Trophoblast cell (in vitro differentiated cells and primary cell): Measurements from ENCODE around the gene TRAPPC6A. TPM values are rescaled to one million over a fixed set of nuclear protein-coding genes. Genes with fewer than 3 reads are reported as not detected.

Source experiments
- DNase-seq, 2 donors: peaks; one replicate each; pipeline ENCODE4 v3.0.0-alpha.2; 2016
- H2AFZ ChIP-seq: 2 replicates; pipeline ENCODE4 v1.6.1; 2013; ENCODE audit warnings: low read length, moderate library complexity, mild to moderate bottlenecking; ENCODE audit not compliant: insufficient read depth, poor library complexity
- H2AK5ac ChIP-seq: 2 replicates; pipeline ENCODE4 v1.6.1; 2013; ENCODE audit warnings: mild to moderate bottlenecking, low read length
- H2BK120ac ChIP-seq: 2 replicates; pipeline ENCODE4 v1.6.1; 2013; ENCODE audit warnings: low read length, mild to moderate bottlenecking, moderate library complexity; ENCODE audit not compliant: insufficient read depth, poor library complexity
- H2BK12ac ChIP-seq: 2 replicates; pipeline ENCODE4 v1.6.1; 2013; ENCODE audit warnings: mild to moderate bottlenecking, low read length, moderate library complexity
- H2BK5ac ChIP-seq: 2 replicates; pipeline ENCODE4 v1.6.1; 2013; ENCODE audit warnings: low read length, low read depth, moderate library complexity, mild to moderate bottlenecking; ENCODE audit not compliant: poor library complexity
- H3K14ac ChIP-seq: 2 replicates; pipeline ENCODE4 v1.6.1; 2013; ENCODE audit warnings: mild to moderate bottlenecking, low read length
- H3K18ac ChIP-seq: 2 replicates; pipeline ENCODE4 v1.6.1; 2013; ENCODE audit warnings: mild to moderate bottlenecking, low read length
- H3K23ac ChIP-seq: 2 replicates; pipeline ENCODE4 v1.6.1; 2013; ENCODE audit warnings: low read length
- H3K27ac ChIP-seq: 2 replicates; pipeline ENCODE4 v1.5.1; 2013; ENCODE audit warnings: low read depth, mild to moderate bottlenecking, inconsistent platforms, low read length, moderate library complexity
- H3K27me3 ChIP-seq: 2 replicates; pipeline ENCODE4 v1.6.1; 2013; ENCODE audit warnings: inconsistent platforms, mild to moderate bottlenecking, low read length, moderate library complexity; ENCODE audit not compliant: insufficient read depth
- H3K36me3 ChIP-seq, 2 experiments: 1 replicate in 1 of 2; 2 replicates in 1 of 2; pipeline ENCODE4 v1.6.1; 2013; ENCODE audit warnings: low read length in 2 of 2, mild to moderate bottlenecking in 2 of 2, moderate library complexity in 1 of 2; ENCODE audit not compliant: insufficient read depth in 2 of 2, control insufficient read depth in 1 of 2
- H3K4ac ChIP-seq: 2 replicates; pipeline ENCODE4 v1.6.1; 2013; ENCODE audit warnings: low read depth, mild to moderate bottlenecking, low read length, moderate library complexity
- H3K4me1 ChIP-seq, 2 experiments: 1 replicate in 1 of 2; 2 replicates in 1 of 2; pipeline ENCODE4 v1.6.1; 2013; ENCODE audit warnings: low read length in 2 of 2, mild to moderate bottlenecking in 2 of 2, moderate library complexity in 1 of 2; ENCODE audit not compliant: insufficient read depth in 2 of 2, control insufficient read depth in 1 of 2
- H3K4me2 ChIP-seq: 2 replicates; pipeline ENCODE4 v1.6.1; 2013; ENCODE audit warnings: inconsistent platforms, mild to moderate bottlenecking, low read length, moderate library complexity
- H3K4me3 ChIP-seq: 2 replicates; pipeline ENCODE4 v1.5.1; 2013; ENCODE audit warnings: mild to moderate bottlenecking, low read depth, low read length, inconsistent platforms
- H3K79me1 ChIP-seq: one replicate; pipeline ENCODE4 v1.6.1; 2013; ENCODE audit warnings: low read length
- H3K79me2 ChIP-seq: 2 replicates; pipeline ENCODE4 v1.6.1; 2013; ENCODE audit warnings: low read length, mild to moderate bottlenecking; ENCODE audit not compliant: control insufficient read depth, insufficient read depth, poor library complexity
- H3K9ac ChIP-seq: 2 replicates; pipeline ENCODE4 v1.6.1; 2013; ENCODE audit warnings: mild to moderate bottlenecking, low read length
- H3K9me3 ChIP-seq: 2 replicates; pipeline ENCODE4 v1.6.1; 2013; ENCODE audit warnings: low read depth, mild to moderate bottlenecking, control low read depth, inconsistent platforms, low read length; ENCODE audit not compliant: insufficient read depth
- H4K12ac ChIP-seq: 2 replicates; pipeline ENCODE4 v1.6.1; 2013; ENCODE audit warnings: low read depth, mild to moderate bottlenecking, low read length, moderate library complexity
- H4K8ac ChIP-seq: 2 replicates; pipeline ENCODE4 v1.6.1; 2013; ENCODE audit warnings: low read depth, mild to moderate bottlenecking, low read length, moderate library complexity
- H4K91ac ChIP-seq: one replicate; pipeline ENCODE4 v1.6.1; 2013; ENCODE audit warnings: low read depth, mild to moderate bottlenecking, low read length, moderate library complexity
- WGBS: extraction: QIAGEN DNeasy Blood & Tissue Kit; methylation state at CpG from one replicate; pipeline ENCODE4 v1.1.7; 2013; ENCODE audit warnings: missing lambda C conversion rate; ENCODE audit not compliant: insufficient read length, insufficient coverage; ENCODE audit errors: extremely low coverage; 5-methylcytosine and 5-hydroxymethylcytosine counted together
- polyA plus RNA-seq: library from polyadenylated mRNA; stranded (reverse); fragments of 200-250 nt; gene quantifications from 2 replicates; pipeline ENCODE4 v1.2.3, GENCODE V29; 2013

Gene TRAPPC6A, protein sequence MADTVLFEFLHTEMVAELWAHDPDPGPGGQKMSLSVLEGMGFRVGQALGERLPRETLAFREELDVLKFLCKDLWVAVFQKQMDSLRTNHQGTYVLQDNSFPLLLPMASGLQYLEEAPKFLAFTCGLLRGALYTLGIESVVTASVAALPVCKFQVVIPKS
- polyA plus RNA-seq = 23.3 and 24.2 TPM in 2 replicates

DNA sequence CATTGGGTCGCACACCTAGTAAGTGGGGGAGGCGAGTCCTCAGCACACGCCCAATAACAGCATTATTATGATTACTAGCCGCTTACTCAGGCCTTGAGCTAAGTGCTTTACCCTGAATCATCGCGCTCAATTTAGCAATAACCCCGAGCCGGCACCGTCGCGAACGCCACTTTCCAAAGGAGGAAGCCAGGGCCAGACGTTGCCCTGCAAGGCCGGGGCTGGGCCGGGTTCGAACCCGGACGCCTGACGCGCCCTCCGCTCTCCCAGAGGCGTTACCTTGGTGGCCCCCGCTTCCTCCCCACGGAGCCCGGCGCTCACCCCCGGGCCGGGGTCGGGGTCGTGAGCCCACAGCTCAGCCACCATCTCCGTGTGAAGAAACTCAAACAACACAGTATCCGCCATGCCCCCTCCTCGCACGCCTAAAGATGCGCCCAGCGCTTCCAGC, at the start of gene TRAPPC6A:
TRAPPC6A (minus strand) TSS at position 421 of the 445 bp plus-strand sequence; CDS start at position 402, 19 bp downstream.
- peak within 1 kb of the TSS; percentile 95 for H2AFZ ChIP-seq
- H2AK5ac ChIP-seq = peak within 1 kb of the TSS; percentile 38
- peak within 1 kb of the TSS; percentile 81 for H3K14ac ChIP-seq
- peak within 1 kb of the TSS; percentile 89 for H4K8ac ChIP-seq
- H3K18ac ChIP-seq = peak within 1 kb of the TSS; percentile 86
- H2BK120ac ChIP-seq = peak within 1 kb of the TSS; percentile 77
- H3K4me2 ChIP-seq = peak within 1 kb of the TSS; percentile 78
- H3K9ac ChIP-seq = peak within 1 kb of the TSS; percentile 82
- peak within 1 kb of the TSS; percentile 90 for H3K4me3 ChIP-seq
- no peak within 1 kb of the TSS for H3K23ac ChIP-seq
- WGBS = no CpG with 5 or more reads among the region's 36 CpGs
- H3K79me2 ChIP-seq = peaks cover 12% of the 10 kb centered on the region
- peak within 1 kb of the TSS; percentile 59 for H3K27ac ChIP-seq
- no peaks in the 10 kb centered on the region for H3K27me3 ChIP-seq
- H4K91ac ChIP-seq = peak within 1 kb of the TSS; percentile 76
- peak within 1 kb of the TSS; percentile 76 for H3K4ac ChIP-seq
- no peaks in the 10 kb centered on the region for H3K36me3 ChIP-seq
- peaks cover 14% of the 10 kb centered on the region for H3K79me1 ChIP-seq
- peak within 1 kb of the TSS; percentile 79 for H2BK5ac ChIP-seq
- DNase-seq = peak; percentile 84 to 93
- no peak within 1 kb of the TSS for H2BK12ac ChIP-seq
- H3K4me1 ChIP-seq = peaks cover 6 to 7% of the 10 kb centered on the region in 2 experiments
- H4K12ac ChIP-seq = peak within 1 kb of the TSS; percentile 74
- no peaks in the 10 kb centered on the region for H3K9me3 ChIP-seq

DNA sequence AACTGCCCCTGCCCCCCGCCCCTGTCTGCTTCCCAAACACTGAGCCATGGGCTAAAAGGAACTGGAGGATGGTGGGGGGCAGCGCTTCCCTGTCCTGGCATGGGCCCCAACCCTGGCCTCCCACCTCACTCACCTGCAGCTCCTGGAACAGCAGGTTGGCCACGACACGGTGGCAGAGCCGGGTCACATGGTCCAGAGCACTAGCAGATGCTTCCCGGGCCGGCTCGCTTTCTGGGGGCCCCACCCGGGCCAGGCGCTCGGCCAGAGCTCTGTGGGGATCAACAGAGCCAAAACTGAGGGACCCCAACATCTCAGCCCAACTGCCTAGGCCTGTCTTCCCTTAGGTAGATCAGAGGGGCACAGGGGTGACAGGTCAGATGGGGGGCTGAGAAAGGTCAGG, 46.6 kb upstream of the TRAPPC6A start:
- Histone ChIP-seq H3K18ac (no peak overlapping the region), H3K27ac (no peak overlapping the region), H3K9ac (no peak overlapping the region), H4K91ac (no peak overlapping the region), H3K4ac (no peak overlapping the region), H3K23ac (no peak overlapping the region), H2BK12ac (no peak overlapping the region), H3K36me3 (no peaks in the 10 kb centered on the region), H4K12ac (no peak overlapping the region), H2AFZ (no peak overlapping the region), H3K79me1 (no peaks in the 10 kb centered on the region), H3K4me1 (no peaks in the 10 kb centered on the region), H3K14ac (no peak overlapping the region), H2AK5ac (no peak overlapping the region), H2BK5ac (no peak overlapping the region), H3K27me3 (peaks cover 3% of the 10 kb centered on the region), H4K8ac (no peak overlapping the region), H3K9me3 (peaks cover 3% of the 10 kb centered on the region), H3K4me3 (no peak overlapping the region), H3K4me2 (no peak overlapping the region), H2BK120ac (no peak overlapping the region), H3K79me2 (no peaks in the 10 kb centered on the region)
- WGBS = no CpG with 5 or more reads among the region's 11 CpGs
- no peak for DNase-seq

DNA sequence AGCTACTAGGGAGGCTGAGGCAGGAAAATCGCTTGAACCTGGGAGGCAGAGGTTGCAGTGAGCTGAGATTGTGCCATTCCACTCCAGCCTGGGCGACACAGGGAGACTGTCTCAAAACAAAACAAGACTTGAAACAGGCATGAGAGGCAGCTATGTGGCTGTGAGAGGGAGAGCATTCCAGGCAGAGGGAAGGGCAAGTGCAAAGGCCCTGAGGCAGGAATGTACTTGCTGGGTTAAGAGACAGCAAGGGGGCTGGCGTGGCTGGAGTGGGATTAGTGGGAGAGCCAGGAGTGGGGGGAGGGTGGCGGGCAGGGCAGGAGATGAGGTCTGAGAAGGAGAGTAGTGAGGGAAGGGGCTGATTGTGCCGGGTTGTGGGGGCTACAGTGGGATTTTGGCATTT, 45.8 kb upstream of the TRAPPC6A start:
- no peak overlapping the region for H3K27ac ChIP-seq
- no peaks in the 10 kb centered on the region for H3K79me1 ChIP-seq
- H3K4me2 ChIP-seq = no peak overlapping the region
- no peak overlapping the region for H4K8ac ChIP-seq
- H3K18ac ChIP-seq = no peak overlapping the region
- H4K91ac ChIP-seq = no peak overlapping the region
- H2AK5ac ChIP-seq = no peak overlapping the region
- H3K79me2 ChIP-seq = no peaks in the 10 kb centered on the region
- peak; percentile 47 to 69 for DNase-seq
- peaks cover 3% of the 10 kb centered on the region for H3K27me3 ChIP-seq
- H3K4me3 ChIP-seq = no peak overlapping the region
- H2BK5ac ChIP-seq = no peak overlapping the region
- H3K9ac ChIP-seq = no peak overlapping the region
- H3K4me1 ChIP-seq = no peaks in the 10 kb centered on the region
- no CpG with 5 or more reads among the region's 5 CpGs for WGBS
- H3K4ac ChIP-seq = no peak overlapping the region
- no peak overlapping the region for H2BK12ac ChIP-seq
- H2BK120ac ChIP-seq = no peak overlapping the region
- no peak overlapping the region for H4K12ac ChIP-seq
- peaks cover 3% of the 10 kb centered on the region for H3K9me3 ChIP-seq
- H3K23ac ChIP-seq = no peak overlapping the region
- H3K36me3 ChIP-seq = no peaks in the 10 kb centered on the region
- no peak overlapping the region for H3K14ac ChIP-seq
- no peak overlapping the region for H2AFZ ChIP-seq

DNA sequence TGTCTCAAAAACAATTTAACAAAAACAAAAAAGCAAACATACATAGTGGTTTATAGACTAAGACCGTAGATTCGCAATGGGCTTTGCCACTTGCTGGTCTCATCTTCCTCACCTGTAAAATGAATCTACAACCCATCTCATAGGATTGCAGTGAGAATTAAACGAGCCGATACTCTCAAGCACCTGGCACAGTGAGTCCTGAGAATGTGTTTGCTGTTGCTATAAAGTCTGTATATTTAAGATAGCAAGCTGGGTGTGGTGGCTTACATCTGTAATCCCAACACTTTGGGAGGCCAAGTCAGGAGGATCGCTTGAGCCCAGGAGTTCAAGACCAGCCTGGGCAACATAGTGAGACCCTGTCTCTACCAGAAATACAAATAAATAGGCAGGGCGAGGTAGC, 44.7 kb upstream of the TRAPPC6A start:
- Histone ChIP-seq H2BK5ac (no peak overlapping the region), H3K27me3 (peaks cover 11% of the 10 kb centered on the region), H2AFZ (no peak overlapping the region), H3K4me2 (no peak overlapping the region), H3K79me1 (no peaks in the 10 kb centered on the region), H2AK5ac (no peak overlapping the region), H4K12ac (no peak overlapping the region), H2BK12ac (no peak overlapping the region), H4K8ac (no peak overlapping the region), H3K27ac (no peak overlapping the region), H3K9me3 (peaks cover 3% of the 10 kb centered on the region), H3K4ac (no peak overlapping the region), H3K79me2 (no peaks in the 10 kb centered on the region), H4K91ac (no peak overlapping the region), H3K4me1 (no peaks in the 10 kb centered on the region), H3K4me3 (no peak overlapping the region), H2BK120ac (no peak overlapping the region), H3K14ac (no peak overlapping the region), H3K18ac (no peak overlapping the region), H3K9ac (no peak overlapping the region), H3K23ac (no peak overlapping the region), H3K36me3 (no peaks in the 10 kb centered on the region)
- no CpG with 5 or more reads among the region's 6 CpGs for WGBS
- no peak for DNase-seq
